ENCODE results near the gene IRS1. TPM values are rescaled to one million over a fixed set of nuclear protein-coding genes. Genes with fewer than 3 reads are reported as not detected.
"Not testable (repeated sequence)": the region's sequence is repeated elsewhere in the genome, so short reads cannot be mapped to it uniquely, and the experiment has no call there.

IRS1 gene
- total RNA-seq, 1 donor from 2014 or later: 0.72 TPM

DNA sequence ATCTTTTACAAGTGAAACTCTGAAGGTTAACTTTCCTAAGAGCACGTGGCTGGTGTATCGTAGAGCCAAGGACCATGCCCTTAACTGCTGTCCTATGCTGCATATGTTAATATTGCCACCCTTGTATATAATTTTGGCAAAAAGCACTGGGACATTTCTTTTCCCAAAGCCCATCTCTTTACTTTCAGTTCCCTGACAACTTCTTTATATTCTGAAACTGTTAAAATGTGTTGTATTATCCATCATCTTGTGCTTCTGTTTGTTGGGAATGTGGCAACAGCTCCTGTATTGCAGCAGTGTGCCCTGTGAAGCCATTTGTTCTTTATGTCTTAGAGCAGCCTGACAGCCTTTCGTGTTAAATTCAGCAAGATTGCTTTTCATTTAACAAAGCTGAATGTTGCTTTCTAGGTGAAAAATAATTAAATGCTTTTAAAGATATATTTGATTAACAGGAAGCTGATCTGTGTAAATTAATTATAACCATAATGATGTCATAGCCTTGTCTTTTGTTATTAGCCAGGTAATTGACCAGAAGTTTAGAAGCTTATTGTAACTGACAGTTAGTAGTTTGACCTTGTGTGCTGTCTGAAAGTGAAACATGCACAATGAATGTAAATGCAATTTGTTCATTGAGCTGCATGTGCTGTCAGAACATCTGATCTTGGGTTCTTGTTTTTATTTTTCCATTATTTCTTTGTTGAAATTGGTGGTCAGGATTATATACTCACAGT lies 45.9 kb upstream of the IRS1 start:
- no peaks in the 10 kb centered on the region for H3K36me3 Mint-ChIP-seq (ENCODE audit: low read depth, unreplicated experiment)
- TF ChIP-seq, protein P1, sequence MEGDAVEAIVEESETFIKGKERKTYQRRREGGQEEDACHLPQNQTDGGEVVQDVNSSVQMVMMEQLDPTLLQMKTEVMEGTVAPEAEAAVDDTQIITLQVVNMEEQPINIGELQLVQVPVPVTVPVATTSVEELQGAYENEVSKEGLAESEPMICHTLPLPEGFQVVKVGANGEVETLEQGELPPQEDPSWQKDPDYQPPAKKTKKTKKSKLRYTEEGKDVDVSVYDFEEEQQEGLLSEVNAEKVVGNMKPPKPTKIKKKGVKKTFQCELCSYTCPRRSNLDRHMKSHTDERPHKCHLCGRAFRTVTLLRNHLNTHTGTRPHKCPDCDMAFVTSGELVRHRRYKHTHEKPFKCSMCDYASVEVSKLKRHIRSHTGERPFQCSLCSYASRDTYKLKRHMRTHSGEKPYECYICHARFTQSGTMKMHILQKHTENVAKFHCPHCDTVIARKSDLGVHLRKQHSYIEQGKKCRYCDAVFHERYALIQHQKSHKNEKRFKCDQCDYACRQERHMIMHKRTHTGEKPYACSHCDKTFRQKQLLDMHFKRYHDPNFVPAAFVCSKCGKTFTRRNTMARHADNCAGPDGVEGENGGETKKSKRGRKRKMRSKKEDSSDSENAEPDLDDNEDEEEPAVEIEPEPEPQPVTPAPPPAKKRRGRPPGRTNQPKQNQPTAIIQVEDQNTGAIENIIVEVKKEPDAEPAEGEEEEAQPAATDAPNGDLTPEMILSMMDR (IDR thresholded peaks at IDR 0.05; ENCODE audit: unreplicated experiment): no peak
- no peaks in the 10 kb centered on the region for H3K27me3 Mint-ChIP-seq (ENCODE audit: unreplicated experiment)
- H3K4me1 Mint-ChIP-seq (ENCODE audit: unreplicated experiment): no peaks in the 10 kb centered on the region
- no peak overlapping the region for H3K27ac Mint-ChIP-seq (ENCODE audit: unreplicated experiment)
- H3K9me3 Mint-ChIP-seq (ENCODE audit: unreplicated experiment): no peaks in the 10 kb centered on the region
- no peak overlapping the region for H3K4me3 Mint-ChIP-seq (ENCODE audit: unreplicated experiment)
- no peak for DNase-seq (ENCODE audit: low spot score)

DNA sequence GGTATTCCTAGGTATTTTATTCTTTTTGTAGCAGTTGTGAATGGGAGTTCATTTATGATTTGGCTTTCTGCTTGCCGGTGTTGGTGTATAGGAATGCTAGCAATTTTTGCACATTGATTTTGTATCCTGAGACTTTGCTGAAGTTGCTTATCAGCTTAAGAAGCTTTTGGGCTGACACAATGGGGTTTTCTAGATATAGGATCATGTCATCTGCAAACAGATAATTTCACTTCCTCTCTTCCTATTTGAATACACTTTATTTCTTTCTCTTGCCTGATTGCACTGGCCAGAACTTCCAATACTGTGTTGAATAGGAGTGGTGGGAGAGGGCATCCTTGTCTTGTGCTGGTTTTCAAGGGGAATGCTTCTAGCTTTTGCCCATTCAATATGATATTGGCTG lies 43.4 kb upstream of the IRS1 start:
- H3K4me3 Mint-ChIP-seq (ENCODE audit: unreplicated experiment); H3K4me1 Mint-ChIP-seq (ENCODE audit: unreplicated experiment); H3K27ac Mint-ChIP-seq (ENCODE audit: unreplicated experiment); H3K27me3 Mint-ChIP-seq (ENCODE audit: unreplicated experiment); DNase-seq (ENCODE audit: low spot score); H3K36me3 Mint-ChIP-seq (ENCODE audit: low read depth, unreplicated experiment); H3K9me3 Mint-ChIP-seq (ENCODE audit: unreplicated experiment): not testable (repeated sequence)

DNA sequence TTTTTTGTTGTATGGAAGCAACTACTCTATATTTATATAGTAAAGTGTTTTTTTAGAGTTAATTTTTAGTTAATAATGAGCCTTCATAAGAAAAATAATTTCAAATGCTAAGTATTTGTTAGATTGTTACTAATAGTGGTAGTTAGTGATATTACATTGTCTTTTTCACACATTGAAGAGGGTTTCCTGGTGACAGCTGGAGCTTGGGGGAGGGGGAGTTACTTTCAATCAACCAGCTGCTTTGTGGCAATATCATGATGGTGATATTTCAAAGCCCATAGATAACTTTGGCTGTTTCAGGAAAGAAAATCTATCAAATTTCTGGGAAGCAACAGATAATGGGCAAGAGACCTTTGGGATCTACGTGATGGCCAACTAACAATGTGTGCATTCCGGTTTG lies 40.3 kb upstream of the IRS1 start:
- no peak overlapping the region for H3K27ac Mint-ChIP-seq (ENCODE audit: unreplicated experiment)
- no peaks in the 10 kb centered on the region for H3K9me3 Mint-ChIP-seq (ENCODE audit: unreplicated experiment)
- H3K4me3 Mint-ChIP-seq (ENCODE audit: unreplicated experiment): no peak overlapping the region
- H3K4me1 Mint-ChIP-seq (ENCODE audit: unreplicated experiment): peaks cover 9% of the 10 kb centered on the region
- no peak for DNase-seq (ENCODE audit: low spot score)
- no peaks in the 10 kb centered on the region for H3K36me3 Mint-ChIP-seq (ENCODE audit: low read depth, unreplicated experiment)
- TF ChIP-seq, protein P1 (IDR thresholded peaks at IDR 0.05; ENCODE audit: unreplicated experiment): no peak
- H3K27me3 Mint-ChIP-seq (ENCODE audit: unreplicated experiment): no peaks in the 10 kb centered on the region

DNA sequence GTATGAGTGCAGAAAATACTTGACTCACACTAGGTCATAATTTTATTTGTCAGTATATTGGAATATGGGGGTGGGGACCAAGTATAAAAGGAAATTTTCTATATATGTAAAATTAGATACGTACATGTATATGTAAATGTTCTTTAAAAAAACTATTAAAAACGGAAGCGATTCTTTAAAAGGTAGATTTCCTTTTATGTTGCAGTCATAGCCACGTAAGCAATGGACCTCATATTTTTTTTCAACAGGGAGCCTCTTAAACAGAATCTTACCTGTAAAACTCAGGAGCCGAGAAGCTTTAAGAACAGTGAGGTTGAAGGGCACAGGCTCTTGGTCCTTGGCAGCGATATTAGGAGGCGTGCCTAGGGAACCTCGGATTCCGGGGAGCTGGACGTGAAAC lies 39.5 kb upstream of the IRS1 start:
- TF ChIP-seq, protein P1 (IDR thresholded peaks at IDR 0.05; ENCODE audit: unreplicated experiment): no peak
- H3K36me3 Mint-ChIP-seq (ENCODE audit: low read depth, unreplicated experiment): no peaks in the 10 kb centered on the region
- no peak overlapping the region for H3K4me3 Mint-ChIP-seq (ENCODE audit: unreplicated experiment)
- H3K9me3 Mint-ChIP-seq (ENCODE audit: unreplicated experiment): no peaks in the 10 kb centered on the region
- no peak overlapping the region for H3K27ac Mint-ChIP-seq (ENCODE audit: unreplicated experiment)
- no peak for DNase-seq (ENCODE audit: low spot score)
- peaks cover 9% of the 10 kb centered on the region for H3K4me1 Mint-ChIP-seq (ENCODE audit: unreplicated experiment)
- no peaks in the 10 kb centered on the region for H3K27me3 Mint-ChIP-seq (ENCODE audit: unreplicated experiment)

DNA sequence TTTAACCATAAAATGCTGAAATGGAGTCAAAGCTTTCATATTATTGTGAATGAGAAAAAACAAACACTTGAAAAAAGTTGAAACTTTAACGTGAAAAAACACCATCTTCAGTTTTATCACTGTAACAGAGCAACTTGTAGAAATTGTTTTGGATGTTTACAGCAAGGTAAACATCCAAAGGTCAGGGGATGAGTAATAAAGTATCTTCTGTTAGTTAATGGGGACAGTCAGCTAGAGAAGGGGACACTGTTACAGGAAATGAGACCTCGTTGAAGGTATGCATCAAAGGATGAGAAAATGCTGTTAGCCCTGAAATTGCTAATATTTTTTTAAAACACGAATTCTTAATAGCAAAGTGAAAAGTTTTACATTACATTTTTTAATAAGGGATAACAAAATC lies 39.1 kb upstream of the IRS1 start:
- H3K4me3 Mint-ChIP-seq (ENCODE audit: unreplicated experiment): no peak overlapping the region
- DNase-seq (ENCODE audit: low spot score): no peak
- no peaks in the 10 kb centered on the region for H3K27me3 Mint-ChIP-seq (ENCODE audit: unreplicated experiment)
- no peaks in the 10 kb centered on the region for H3K36me3 Mint-ChIP-seq (ENCODE audit: low read depth, unreplicated experiment)
- peaks cover 9% of the 10 kb centered on the region for H3K4me1 Mint-ChIP-seq (ENCODE audit: unreplicated experiment)
- TF ChIP-seq, protein P1 (IDR thresholded peaks at IDR 0.05; ENCODE audit: unreplicated experiment): no peak
- no peaks in the 10 kb centered on the region for H3K9me3 Mint-ChIP-seq (ENCODE audit: unreplicated experiment)
- no peak overlapping the region for H3K27ac Mint-ChIP-seq (ENCODE audit: unreplicated experiment)

Data from endothelial cell (in vitro differentiated cells).